K562 (cell line): ENCODE measurements around the gene SLC43A2. TPM values are rescaled to one million over a fixed set of nuclear protein-coding genes. Genes with fewer than 3 reads are reported as not detected.

ENCODE experiments used
- BRF1 ChIP-seq: IDR thresholded peaks from 3 replicates; pipeline ENCODE4 v1.6.1; 2011; ENCODE audit warnings: borderline replicate concordance, mild to moderate bottlenecking; ENCODE audit not compliant: insufficient read length; ENCODE audit errors: extremely low read depth
- CCNT2 ChIP-seq: IDR thresholded peaks from 2 replicates; pipeline ENCODE4 v1.6.1; 2011; ENCODE audit warnings: borderline replicate concordance, low read depth, mild to moderate bottlenecking, moderate library complexity, mixed read lengths, low read length; ENCODE audit not compliant: insufficient read length; ENCODE audit errors: extremely low read depth
- DIDO1 ChIP-seq: fragments of 450-650 bp; IDR thresholded peaks from 2 replicates; pipeline ENCODE4 v1.6.1; 2016; ENCODE audit warnings: low read depth, missing biosample characterization, missing genetic modification characterization
- FIP1L1 ChIP-seq: fragments of 200-400 bp; formaldehyde crosslinking; IDR thresholded peaks from 2 replicates; pipeline ENCODE4 v1.6.1; 2018; ENCODE audit warnings: mild to moderate bottlenecking, low read depth, low read length; ENCODE audit not compliant: poor library complexity, severe bottlenecking
- FOXA1 ChIP-seq: fragments of 450-650 bp; IDR thresholded peaks from 2 replicates; pipeline ENCODE4 v1.6.1; 2016; ENCODE audit warnings: mild to moderate bottlenecking, borderline replicate concordance
- HMGN3 ChIP-seq: IDR thresholded peaks from 2 replicates; pipeline ENCODE4 v1.6.1; 2011; ENCODE audit warnings: borderline replicate concordance, low read depth, mild to moderate bottlenecking, mixed read lengths, low read length; ENCODE audit not compliant: insufficient read length; ENCODE audit errors: extremely low read depth
- ILK ChIP-seq: fragments of 450-650 bp; IDR thresholded peaks from 2 replicates; pipeline ENCODE4 v1.6.1; 2016; ENCODE audit warnings: missing genetic modification characterization, low read depth, mild to moderate bottlenecking, missing compliant biosample characterization, moderate library complexity, borderline replicate concordance
- JUND ChIP-seq, 2 experiments: IDR thresholded peaks; 2 replicates in 1 of 2; 3 replicates in 1 of 2; pipeline ENCODE4 v1.6.1; 2011; ENCODE audit warnings: borderline replicate concordance in 2 of 2, low read depth in 2 of 2, low read length in 2 of 2, improper control_type of control experiment in 1 of 2, missing biosample characterization in 1 of 2, missing genetic modification characterization in 1 of 2, missing genetic modification reagents in 1 of 2
- MTA2 ChIP-seq: fragments of 450-650 bp; IDR thresholded peaks from 2 replicates; pipeline ENCODE4 v1.6.1; 2016; ENCODE audit warnings: low read depth
- NFYB ChIP-seq: IDR thresholded peaks from 2 replicates; pipeline ENCODE4 v1.6.1; 2011; ENCODE audit warnings: mild to moderate bottlenecking, moderate library complexity; ENCODE audit not compliant: insufficient read length; ENCODE audit errors: extremely low read depth
- PYGO2 ChIP-seq: fragments of 450-650 bp; IDR thresholded peaks from 2 replicates; pipeline ENCODE4 v1.6.1; 2016; ENCODE audit warnings: mild to moderate bottlenecking, missing genetic modification characterization, moderate library complexity, missing compliant biosample characterization
- RBFOX2 ChIP-seq: fragments of 200-400 bp; formaldehyde crosslinking; IDR thresholded peaks from 2 replicates; pipeline ENCODE4 v1.6.1; 2017; ENCODE audit warnings: low read depth, mild to moderate bottlenecking, low read length, moderate library complexity
- SRSF3 ChIP-seq: fragments of 200-400 bp; formaldehyde crosslinking; IDR thresholded peaks from 2 replicates; pipeline ENCODE4 v1.6.1; 2016; ENCODE audit warnings: mild to moderate bottlenecking, low read length, moderate library complexity; ENCODE audit not compliant: insufficient read depth
- STAT5B ChIP-seq: fragments of 250-450 bp; sonication (Bioruptor Pico); IDR thresholded peaks from 2 replicates; pipeline ENCODE4 v1.8.0; 2021; ENCODE audit warnings: mild to moderate bottlenecking, inconsistent platforms
- polyA plus RNA-seq, 8 experiments: library from polyadenylated mRNA; depleted of rRNA in 4 of 8; stranded (reverse) in 5 of 8; unstranded in 3 of 8; fragments of >200 nt; fragmentation: Nextera tagmentation in 2 of 8; fragmentation: Illumina TruSeq in 1 of 8; extraction: Ambion mirVana in 2 of 8; extraction: Trizol in 1 of 8; gene quantifications; 2 replicates each; pipeline versions ENCODE4 v1.2.1 to v1.2.3, GENCODE V29; 2011 to 2014; ENCODE audit warnings: inconsistent platforms in 1 of 8, missing spikeins in 1 of 8
- total RNA-seq, 7 experiments: library from RNA; depleted of rRNA in 6 of 7; stranded (reverse); fragments of >200 nt in 6 of 7; fragmentation: Illumina TruSeq in 2 of 7; extraction: Trizol in 2 of 7; gene quantifications; 2 replicates each; pipeline versions ENCODE4 v1.2.1 to v1.2.3, GENCODE V29; 2011 to 2021; ENCODE audit warnings: low replicate concordance in 1 of 7
- TF ChIP-seq, protein P1 (sequence below), 2 experiments: fragments of 150-350 bp in 1 of 2; IDR thresholded peaks; 2 replicates each; pipeline ENCODE4 v1.6.1; 2012 to 2016; ENCODE audit warnings: low read depth in 2 of 2, low read length in 2 of 2, mild to moderate bottlenecking in 1 of 2, moderate library complexity in 1 of 2
- TF ChIP-seq, protein P2 (sequence below): fragments of 450-650 bp; IDR thresholded peaks from 2 replicates; pipeline ENCODE4 v1.6.1; 2016; ENCODE audit warnings: mild to moderate bottlenecking
- TF ChIP-seq, protein P3 (sequence below): fragments of 250-450 bp; sonication (Bioruptor Pico); IDR thresholded peaks from 2 replicates; pipeline ENCODE4 v1.4.0; 2020; ENCODE audit warnings: mild to moderate bottlenecking, moderate library complexity
- TF ChIP-seq, protein P4 (sequence below): fragments of 450-650 bp; IDR thresholded peaks from 2 replicates; pipeline ENCODE4 v1.6.1; 2016; ENCODE audit warnings: low read depth, mild to moderate bottlenecking, moderate library complexity

SLC43A2 gene
- total and polyA plus RNA-seq, 9 of the 15 experiments (the other 6 are each of a cell fraction or from before 2014, with no cell fraction given): 0.03 to 10.2 (median 3.6) TPM

DNA sequence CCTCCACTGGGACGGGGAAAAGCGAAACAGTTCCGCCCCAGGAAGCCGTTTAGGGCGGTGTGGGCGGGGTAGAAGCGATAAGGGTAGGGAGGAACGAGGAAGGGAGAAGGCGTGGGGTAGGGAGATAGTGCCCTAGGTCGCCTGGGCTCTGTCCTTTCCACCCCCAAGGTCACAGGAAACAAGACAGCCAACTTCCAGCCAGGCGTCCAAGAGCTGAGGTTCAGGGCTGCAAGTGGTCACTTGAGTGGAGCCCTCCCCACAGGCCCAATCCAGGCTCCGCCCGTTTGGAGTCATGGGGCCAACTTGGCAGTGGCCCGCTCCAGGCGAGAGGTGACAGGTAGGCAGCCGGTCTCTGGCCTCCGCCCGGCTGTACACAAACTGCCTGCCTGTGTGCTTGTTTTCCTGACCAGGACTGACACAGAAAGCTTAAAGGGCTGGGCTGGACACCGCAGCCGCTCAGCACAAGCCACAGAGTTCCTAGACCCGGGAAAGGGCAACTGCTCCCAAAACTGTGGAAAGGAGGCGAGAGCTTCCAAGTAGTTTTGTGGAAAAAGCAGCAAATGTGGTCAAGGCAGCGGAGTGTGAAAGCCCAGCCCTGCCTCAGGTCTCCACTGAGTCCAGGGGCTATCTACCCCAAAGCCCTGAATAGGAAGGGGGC is 21.3 kb upstream of the SLC43A2 start, which contains the start of gene RILP (continued):
- TF ChIP-seq, protein P1, sequence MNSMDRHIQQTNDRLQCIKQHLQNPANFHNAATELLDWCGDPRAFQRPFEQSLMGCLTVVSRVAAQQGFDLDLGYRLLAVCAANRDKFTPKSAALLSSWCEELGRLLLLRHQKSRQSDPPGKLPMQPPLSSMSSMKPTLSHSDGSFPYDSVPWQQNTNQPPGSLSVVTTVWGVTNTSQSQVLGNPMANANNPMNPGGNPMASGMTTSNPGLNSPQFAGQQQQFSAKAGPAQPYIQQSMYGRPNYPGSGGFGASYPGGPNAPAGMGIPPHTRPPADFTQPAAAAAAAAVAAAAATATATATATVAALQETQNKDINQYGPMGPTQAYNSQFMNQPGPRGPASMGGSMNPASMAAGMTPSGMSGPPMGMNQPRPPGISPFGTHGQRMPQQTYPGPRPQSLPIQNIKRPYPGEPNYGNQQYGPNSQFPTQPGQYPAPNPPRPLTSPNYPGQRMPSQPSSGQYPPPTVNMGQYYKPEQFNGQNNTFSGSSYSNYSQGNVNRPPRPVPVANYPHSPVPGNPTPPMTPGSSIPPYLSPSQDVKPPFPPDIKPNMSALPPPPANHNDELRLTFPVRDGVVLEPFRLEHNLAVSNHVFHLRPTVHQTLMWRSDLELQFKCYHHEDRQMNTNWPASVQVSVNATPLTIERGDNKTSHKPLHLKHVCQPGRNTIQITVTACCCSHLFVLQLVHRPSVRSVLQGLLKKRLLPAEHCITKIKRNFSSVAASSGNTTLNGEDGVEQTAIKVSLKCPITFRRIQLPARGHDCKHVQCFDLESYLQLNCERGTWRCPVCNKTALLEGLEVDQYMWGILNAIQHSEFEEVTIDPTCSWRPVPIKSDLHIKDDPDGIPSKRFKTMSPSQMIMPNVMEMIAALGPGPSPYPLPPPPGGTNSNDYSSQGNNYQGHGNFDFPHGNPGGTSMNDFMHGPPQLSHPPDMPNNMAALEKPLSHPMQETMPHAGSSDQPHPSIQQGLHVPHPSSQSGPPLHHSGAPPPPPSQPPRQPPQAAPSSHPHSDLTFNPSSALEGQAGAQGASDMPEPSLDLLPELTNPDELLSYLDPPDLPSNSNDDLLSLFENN (IDR thresholded peaks at IDR 0.05; ENCODE audit: low read depth in 2 of 2, low read length in 2 of 2): peak in 1 of 2 experiments; percentile 68; a peak in 2 of 4 replicates
- TF ChIP-seq CCNT2 (peak; percentile 17), RBFOX2 (peak; percentile 63), BRF1 (no peak), HMGN3 (no peak), NFYB (no peak), JUND (IDR thresholded peaks at IDR 0.05; ENCODE audit: borderline replicate concordance, low read depth, low read length) (peak; percentile 54), JUND (tag; IDR thresholded peaks at IDR 0.05; ENCODE audit: borderline replicate concordance, low read depth, low read length) (peak; percentile 33; the same call in 1 of the 3 replicates), DIDO1 (tag) (no peak), FIP1L1 (no peak), PYGO2 (tag) (no peak), ILK (tag) (no peak), MTA2 (peak; percentile 67; the same call in 1 of the 2 replicates), SRSF3 (no peak), FOXA1 (no peak), STAT5B (CRISPR knock-in tag) (no peak)
- TF ChIP-seq, protein P2, sequence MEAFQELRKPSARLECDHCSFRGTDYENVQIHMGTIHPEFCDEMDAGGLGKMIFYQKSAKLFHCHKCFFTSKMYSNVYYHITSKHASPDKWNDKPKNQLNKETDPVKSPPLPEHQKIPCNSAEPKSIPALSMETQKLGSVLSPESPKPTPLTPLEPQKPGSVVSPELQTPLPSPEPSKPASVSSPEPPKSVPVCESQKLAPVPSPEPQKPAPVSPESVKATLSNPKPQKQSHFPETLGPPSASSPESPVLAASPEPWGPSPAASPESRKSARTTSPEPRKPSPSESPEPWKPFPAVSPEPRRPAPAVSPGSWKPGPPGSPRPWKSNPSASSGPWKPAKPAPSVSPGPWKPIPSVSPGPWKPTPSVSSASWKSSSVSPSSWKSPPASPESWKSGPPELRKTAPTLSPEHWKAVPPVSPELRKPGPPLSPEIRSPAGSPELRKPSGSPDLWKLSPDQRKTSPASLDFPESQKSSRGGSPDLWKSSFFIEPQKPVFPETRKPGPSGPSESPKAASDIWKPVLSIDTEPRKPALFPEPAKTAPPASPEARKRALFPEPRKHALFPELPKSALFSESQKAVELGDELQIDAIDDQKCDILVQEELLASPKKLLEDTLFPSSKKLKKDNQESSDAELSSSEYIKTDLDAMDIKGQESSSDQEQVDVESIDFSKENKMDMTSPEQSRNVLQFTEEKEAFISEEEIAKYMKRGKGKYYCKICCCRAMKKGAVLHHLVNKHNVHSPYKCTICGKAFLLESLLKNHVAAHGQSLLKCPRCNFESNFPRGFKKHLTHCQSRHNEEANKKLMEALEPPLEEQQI: no peak
- TF ChIP-seq, protein P3, sequence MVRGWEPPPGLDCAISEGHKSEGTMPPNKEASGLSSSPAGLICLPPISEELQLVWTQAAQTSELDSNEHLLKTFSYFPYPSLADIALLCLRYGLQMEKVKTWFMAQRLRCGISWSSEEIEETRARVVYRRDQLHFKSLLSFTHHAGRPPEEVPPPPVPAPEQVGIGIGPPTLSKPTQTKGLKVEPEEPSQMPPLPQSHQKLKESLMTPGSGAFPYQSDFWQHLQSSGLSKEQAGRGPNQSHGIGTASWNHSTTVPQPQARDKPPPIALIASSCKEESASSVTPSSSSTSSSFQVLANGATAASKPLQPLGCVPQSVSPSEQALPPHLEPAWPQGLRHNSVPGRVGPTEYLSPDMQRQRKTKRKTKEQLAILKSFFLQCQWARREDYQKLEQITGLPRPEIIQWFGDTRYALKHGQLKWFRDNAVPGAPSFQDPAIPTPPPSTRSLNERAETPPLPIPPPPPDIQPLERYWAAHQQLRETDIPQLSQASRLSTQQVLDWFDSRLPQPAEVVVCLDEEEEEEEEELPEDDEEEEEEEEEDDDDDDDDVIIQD (CRISPR knock-in tag): no peak
- TF ChIP-seq, protein P4, sequence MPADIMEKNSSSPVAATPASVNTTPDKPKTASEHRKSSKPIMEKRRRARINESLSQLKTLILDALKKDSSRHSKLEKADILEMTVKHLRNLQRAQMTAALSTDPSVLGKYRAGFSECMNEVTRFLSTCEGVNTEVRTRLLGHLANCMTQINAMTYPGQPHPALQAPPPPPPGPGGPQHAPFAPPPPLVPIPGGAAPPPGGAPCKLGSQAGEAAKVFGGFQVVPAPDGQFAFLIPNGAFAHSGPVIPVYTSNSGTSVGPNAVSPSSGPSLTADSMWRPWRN: no peak; the same call in 1 of the 2 replicates
